Measurements from ENCODE around the gene ARHGAP18. TPM values are rescaled to one million over a fixed set of nuclear protein-coding genes. Genes with fewer than 3 reads are reported as not detected.

ARHGAP18 gene
- total and polyA plus RNA-seq, 10 of the 15 experiments (the other 5 are each of a cell fraction or from before 2014, with no cell fraction given) = 18.2 to 52.2 (median 31.7) TPM

DNA sequence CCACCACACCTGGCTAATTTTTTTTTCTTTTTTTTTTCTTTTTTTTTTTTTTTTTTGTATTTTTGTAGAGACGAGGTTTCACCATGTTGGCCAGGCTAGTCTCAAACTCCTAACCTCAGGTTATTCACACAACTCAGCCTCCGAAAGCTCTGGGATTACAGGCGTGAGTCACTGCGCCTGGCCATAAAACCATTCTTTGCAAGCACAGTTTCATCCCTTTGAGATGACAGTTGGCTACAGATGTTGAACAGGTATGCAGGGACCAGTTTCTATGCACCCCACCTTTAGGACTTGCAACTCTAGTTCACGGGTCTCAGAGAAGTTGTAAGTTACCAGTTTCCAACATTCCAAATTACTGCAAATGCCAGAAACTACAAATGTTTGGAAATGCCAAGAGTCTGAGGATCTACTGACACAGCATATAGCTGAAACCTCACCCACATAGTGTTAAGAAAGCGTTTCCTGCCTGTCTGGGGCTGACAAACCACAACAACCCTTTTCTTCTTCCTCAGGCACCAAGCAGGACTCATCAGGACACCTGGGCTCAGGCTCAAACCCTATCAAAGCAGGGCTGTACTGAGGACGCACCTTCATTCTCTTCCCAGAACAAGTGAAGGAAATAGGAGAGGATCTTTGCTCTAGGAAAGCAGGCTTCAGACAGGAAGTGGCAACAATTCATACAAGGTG lies 22.9 kb downstream of the ARHGAP18 start (continued):
- TF ChIP-seq CBFB (IDR thresholded peaks at IDR 0.05; ENCODE audit: low read depth) (peak; percentile 73; the same call in 1 of the 2 replicates), ZNF217 (IDR thresholded peaks at IDR 0.05) (0 out of 2 replicates have a peak, but pooled peaks have one; percentile 41), MTA2 (IDR thresholded peaks at IDR 0.05; ENCODE audit: low read depth) (peak; percentile 53), IKZF1 (conservative IDR thresholded peaks at IDR 0.05) (peak; percentile 89), IRF4 (IDR thresholded peaks at IDR 0.05; ENCODE audit: low read depth, low read length) (no peak), LARP7 (IDR thresholded peaks at IDR 0.05) (0 out of 2 replicates have a peak, but pooled peaks have one; percentile 43), KDM1A (IDR thresholded peaks at IDR 0.05; ENCODE audit: borderline replicate concordance) (no peak), EP300 (IDR thresholded peaks at IDR 0.05; ENCODE audit: borderline replicate concordance in 1 of 2, control insufficient read depth in 1 of 2, low read depth in 2 of 2, low read length in 2 of 2) (peak in 1 of 2 experiments; percentile 48; a peak in 2 of 4 replicates), EED (IDR thresholded peaks at IDR 0.05; ENCODE audit: low read depth) (peak; percentile 90), YBX1 (IDR thresholded peaks at IDR 0.05) (no peak), CBX5 (IDR thresholded peaks at IDR 0.05; ENCODE audit: low read depth) (0 out of 2 replicates have a peak, but pooled peaks have one; percentile 5), NFIC (IDR thresholded peaks at IDR 0.05; ENCODE audit: low read depth, low read length) (peak; percentile 66), FOXM1 (IDR thresholded peaks at IDR 0.05; ENCODE audit: low read depth, low read length) (peak; percentile 32; the same call in 1 of the 2 replicates), MXI1 (IDR thresholded peaks at IDR 0.05; ENCODE audit: low read depth, low read length) (no peak)
- TF ChIP-seq, protein P1, sequence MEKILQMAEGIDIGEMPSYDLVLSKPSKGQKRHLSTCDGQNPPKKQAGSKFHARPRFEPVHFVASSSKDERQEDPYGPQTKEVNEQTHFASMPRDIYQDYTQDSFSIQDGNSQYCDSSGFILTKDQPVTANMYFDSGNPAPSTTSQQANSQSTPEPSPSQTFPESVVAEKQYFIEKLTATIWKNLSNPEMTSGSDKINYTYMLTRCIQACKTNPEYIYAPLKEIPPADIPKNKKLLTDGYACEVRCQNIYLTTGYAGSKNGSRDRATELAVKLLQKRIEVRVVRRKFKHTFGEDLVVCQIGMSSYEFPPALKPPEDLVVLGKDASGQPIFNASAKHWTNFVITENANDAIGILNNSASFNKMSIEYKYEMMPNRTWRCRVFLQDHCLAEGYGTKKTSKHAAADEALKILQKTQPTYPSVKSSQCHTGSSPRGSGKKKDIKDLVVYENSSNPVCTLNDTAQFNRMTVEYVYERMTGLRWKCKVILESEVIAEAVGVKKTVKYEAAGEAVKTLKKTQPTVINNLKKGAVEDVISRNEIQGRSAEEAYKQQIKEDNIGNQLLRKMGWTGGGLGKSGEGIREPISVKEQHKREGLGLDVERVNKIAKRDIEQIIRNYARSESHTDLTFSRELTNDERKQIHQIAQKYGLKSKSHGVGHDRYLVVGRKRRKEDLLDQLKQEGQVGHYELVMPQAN (conservative IDR thresholded peaks at IDR 0.05) = 0 out of 2 replicates have a peak, but pooled peaks have one; percentile 45
- TF ChIP-seq, protein P2, sequence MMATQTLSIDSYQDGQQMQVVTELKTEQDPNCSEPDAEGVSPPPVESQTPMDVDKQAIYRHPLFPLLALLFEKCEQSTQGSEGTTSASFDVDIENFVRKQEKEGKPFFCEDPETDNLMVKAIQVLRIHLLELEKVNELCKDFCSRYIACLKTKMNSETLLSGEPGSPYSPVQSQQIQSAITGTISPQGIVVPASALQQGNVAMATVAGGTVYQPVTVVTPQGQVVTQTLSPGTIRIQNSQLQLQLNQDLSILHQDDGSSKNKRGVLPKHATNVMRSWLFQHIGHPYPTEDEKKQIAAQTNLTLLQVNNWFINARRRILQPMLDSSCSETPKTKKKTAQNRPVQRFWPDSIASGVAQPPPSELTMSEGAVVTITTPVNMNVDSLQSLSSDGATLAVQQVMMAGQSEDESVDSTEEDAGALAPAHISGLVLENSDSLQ (IDR thresholded peaks at IDR 0.05) = peak; percentile 57; the same call in 1 of the 2 replicates
- TF ChIP-seq, protein P3, sequence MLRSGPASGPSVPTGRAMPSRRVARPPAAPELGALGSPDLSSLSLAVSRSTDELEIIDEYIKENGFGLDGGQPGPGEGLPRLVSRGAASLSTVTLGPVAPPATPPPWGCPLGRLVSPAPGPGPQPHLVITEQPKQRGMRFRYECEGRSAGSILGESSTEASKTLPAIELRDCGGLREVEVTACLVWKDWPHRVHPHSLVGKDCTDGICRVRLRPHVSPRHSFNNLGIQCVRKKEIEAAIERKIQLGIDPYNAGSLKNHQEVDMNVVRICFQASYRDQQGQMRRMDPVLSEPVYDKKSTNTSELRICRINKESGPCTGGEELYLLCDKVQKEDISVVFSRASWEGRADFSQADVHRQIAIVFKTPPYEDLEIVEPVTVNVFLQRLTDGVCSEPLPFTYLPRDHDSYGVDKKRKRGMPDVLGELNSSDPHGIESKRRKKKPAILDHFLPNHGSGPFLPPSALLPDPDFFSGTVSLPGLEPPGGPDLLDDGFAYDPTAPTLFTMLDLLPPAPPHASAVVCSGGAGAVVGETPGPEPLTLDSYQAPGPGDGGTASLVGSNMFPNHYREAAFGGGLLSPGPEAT (IDR thresholded peaks at IDR 0.05; ENCODE audit: low read depth) = peak; percentile 78; the same call in 1 of the 2 replicates
- TF ChIP-seq, protein P4, sequence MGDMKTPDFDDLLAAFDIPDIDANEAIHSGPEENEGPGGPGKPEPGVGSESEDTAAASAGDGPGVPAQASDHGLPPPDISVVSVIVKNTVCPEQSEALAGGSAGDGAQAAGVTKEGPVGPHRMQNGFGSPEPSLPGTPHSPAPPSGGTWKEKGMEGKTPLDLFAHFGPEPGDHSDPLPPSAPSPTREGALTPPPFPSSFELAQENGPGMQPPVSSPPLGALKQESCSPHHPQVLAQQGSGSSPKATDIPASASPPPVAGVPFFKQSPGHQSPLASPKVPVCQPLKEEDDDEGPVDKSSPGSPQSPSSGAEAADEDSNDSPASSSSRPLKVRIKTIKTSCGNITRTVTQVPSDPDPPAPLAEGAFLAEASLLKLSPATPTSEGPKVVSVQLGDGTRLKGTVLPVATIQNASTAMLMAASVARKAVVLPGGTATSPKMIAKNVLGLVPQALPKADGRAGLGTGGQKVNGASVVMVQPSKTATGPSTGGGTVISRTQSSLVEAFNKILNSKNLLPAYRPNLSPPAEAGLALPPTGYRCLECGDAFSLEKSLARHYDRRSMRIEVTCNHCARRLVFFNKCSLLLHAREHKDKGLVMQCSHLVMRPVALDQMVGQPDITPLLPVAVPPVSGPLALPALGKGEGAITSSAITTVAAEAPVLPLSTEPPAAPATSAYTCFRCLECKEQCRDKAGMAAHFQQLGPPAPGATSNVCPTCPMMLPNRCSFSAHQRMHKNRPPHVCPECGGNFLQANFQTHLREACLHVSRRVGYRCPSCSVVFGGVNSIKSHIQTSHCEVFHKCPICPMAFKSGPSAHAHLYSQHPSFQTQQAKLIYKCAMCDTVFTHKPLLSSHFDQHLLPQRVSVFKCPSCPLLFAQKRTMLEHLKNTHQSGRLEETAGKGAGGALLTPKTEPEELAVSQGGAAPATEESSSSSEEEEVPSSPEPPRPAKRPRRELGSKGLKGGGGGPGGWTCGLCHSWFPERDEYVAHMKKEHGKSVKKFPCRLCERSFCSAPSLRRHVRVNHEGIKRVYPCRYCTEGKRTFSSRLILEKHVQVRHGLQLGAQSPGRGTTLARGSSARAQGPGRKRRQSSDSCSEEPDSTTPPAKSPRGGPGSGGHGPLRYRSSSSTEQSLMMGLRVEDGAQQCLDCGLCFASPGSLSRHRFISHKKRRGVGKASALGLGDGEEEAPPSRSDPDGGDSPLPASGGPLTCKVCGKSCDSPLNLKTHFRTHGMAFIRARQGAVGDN (IDR thresholded peaks at IDR 0.05) = peak; percentile 33; the same call in 1 of the 2 replicates

Measured in GM12878 (cell line).